Kidney capillary endothelial cell (primary cell): ENCODE measurements around the gene NOXO1.

Source experiments
- DNase-seq: peaks from one replicate; pipeline ENCODE4 v3.0.0-alpha.2; 2018; ENCODE audit warnings: low spot score

The NOXO1 gene, protein sequence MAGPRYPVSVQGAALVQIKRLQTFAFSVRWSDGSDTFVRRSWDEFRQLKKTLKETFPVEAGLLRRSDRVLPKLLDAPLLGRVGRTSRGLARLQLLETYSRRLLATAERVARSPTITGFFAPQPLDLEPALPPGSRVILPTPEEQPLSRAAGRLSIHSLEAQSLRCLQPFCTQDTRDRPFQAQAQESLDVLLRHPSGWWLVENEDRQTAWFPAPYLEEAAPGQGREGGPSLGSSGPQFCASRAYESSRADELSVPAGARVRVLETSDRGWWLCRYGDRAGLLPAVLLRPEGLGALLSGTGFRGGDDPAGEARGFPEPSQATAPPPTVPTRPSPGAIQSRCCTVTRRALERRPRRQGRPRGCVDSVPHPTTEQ

GRCh38 chr16:1981398-1981836 is at the start of gene NOXO1:
TSS of gene NOXO1 (minus strand) at chr16:1981469. CDS start at chr16:1981179, 290 bp downstream.
- DNase-seq = no peak

DNA sequence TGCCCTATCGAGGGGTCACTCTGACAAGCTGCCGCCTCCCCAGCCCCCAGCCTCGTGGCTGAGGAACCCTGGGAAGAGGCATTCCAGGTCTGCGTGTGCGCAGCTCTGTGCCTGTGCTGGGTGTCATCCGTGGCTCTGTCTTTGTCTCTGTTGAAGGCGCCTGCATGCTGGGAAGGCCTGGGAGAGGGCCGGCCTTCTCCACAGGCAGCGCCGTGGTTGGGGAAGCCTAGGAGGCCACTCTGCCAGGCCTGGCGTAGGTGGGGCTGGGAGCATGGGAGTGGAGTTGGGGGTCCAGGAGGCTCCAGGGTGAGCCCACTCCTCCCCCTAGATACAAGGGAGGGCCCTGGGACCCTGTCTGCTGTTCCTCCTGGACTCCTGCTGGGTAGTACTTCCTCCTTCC is 48.8 kb upstream of the NOXO1 start:
- no peak for DNase-seq

DNA sequence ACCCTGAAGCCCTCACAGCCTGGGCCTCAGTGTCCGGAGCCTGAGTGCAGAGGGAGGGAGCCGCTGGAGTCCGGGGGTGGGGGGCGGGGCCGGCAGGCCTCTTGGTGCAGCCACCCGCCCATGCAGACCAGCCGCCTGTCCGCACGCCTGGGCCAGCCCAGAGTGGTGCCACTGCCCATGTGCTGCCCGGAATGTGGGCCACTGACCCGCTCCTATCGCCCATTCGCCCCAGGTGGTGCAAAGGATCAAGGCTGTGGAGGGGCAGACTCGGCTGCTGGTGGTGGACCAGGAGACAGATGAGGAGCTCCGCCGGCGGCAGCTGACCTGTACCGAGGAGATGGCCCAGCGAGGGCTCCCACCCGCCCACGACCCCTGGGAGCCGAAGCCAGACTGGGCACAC is 48.1 kb upstream of the NOXO1 start:
- DNase-seq = no peak

- DNase-seq = no peak
These were observed 47.5 kb upstream of the NOXO1 start for GRCh38 chr16:2028620-2029220.

- DNase-seq = no peak
These were observed 46.9 kb upstream of the NOXO1 start for GRCh38 chr16:2028146-2028545.

- DNase-seq = no peak
These were observed 46.0 kb upstream of the NOXO1 start for GRCh38 chr16:2027024-2028010.

DNA sequence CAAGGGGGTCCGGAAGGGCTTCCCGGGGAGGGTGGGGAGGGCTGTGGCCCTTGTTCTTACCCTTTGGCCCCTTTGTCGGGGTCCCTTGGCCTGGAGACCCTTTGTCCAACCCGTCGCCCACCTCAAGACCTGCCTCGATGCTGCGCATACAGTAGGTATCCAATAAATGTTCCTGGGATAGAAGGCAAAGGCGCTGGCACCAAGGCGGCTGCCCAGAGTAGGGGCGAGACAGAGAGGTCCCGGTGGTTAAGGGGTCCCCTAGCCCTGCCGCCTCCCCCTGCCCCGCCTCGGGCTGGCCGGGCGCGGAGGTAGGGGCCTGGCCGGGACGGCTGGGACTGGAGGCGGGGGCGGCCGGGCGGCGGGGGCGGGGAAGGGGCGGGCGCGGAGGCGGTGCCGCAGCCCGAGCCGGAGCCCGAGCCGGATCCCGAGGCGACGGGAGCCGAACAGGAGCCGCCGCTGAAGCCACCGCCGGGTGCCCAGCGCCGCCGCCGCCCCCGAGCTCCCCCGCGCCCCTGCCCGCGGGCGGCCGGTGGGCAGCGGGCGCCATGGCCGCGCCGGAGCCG is 45.3 kb upstream of the NOXO1 start, which contains the start of gene NHERF2:
TSS of gene NHERF2 (plus strand) at position 442 of the 563 bp plus-strand sequence. CDS start at position 546, 104 bp downstream.
- no peak for DNase-seq

- no peak for DNase-seq
These were observed 44.7 kb upstream of the NOXO1 start for GRCh38 chr16:2025878-2026460.

GRCh38 chr16:2025251-2025650 is 44.0 kb upstream of the NOXO1 start:
- DNase-seq = no peak

GRCh38 chr16:2024032-2024420 is 42.8 kb upstream of the NOXO1 start:
- no peak for DNase-seq

- DNase-seq = peak; percentile 88
These were observed 42.1 kb upstream of the NOXO1 start for GRCh38 chr16:2023092-2024031.

- DNase-seq = no peak
These were observed 41.4 kb upstream of the NOXO1 start for GRCh38 chr16:2022723-2023091.

DNA sequence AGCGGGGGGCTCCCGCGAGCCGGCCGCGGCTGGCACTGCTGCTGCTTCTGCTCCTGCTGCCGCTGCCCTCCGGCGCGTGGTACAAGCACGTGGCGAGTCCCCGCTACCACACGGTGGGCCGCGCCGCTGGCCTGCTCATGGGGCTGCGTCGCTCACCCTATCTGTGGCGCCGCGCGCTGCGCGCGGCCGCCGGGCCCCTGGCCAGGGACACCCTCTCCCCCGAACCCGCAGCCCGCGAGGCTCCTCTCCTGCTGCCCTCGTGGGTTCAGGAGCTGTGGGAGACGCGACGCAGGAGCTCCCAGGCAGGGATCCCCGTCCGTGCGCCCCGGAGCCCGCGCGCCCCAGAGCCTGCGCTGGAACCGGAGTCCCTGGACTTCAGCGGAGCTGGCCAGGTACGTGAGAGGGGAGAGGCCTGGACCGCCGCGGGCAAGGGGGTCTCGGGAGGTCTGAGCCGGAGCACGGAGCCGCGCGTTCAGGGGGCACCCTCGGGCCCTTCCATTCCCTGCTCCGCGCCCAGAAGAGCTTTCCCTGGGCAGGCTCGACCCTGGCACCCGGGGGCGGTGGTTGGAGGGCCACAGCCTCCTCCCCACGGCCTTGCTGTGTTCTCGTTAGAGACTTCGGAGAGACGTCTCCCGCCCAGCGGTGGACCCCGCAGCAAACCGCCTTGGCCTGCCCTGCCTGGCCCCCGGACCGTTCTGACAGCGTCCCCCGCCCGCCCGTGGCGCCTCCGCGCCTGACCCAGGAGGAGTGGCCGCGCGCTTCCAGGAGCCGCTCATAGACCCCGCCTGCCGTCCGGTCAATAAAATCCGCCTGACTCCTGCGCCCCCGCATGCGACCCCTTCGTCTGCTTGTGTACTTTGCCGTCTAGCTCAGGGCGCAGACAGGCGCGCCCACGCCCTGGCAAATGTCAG is 38.9 kb upstream of the NOXO1 start:
- DNase-seq = no peak

DNA sequence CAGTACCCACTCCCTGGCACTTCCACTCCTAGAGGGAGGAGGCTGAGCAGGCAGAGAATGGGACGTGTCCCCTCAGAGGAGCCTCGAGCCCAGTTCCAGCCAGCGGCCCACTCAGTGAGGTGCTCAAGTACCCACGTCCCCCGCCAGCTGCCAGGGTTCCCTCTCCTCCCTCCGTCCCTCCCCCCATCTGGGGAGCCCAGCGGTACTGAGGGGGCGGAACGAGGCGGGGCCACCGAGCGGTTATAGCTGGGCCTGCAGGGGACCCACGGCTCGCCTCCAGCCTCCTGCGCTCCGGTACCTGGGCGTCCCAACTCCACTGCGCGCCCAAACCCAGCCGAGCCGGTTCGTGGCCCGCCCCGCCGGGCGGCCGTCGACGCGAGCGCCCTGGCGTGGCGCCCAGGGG is 38.2 kb upstream of the NOXO1 start, which contains the start of gene NPW:
TSS of gene NPW (plus strand) at position 268 of the 403 bp plus-strand sequence.
- DNase-seq = no peak

DNA sequence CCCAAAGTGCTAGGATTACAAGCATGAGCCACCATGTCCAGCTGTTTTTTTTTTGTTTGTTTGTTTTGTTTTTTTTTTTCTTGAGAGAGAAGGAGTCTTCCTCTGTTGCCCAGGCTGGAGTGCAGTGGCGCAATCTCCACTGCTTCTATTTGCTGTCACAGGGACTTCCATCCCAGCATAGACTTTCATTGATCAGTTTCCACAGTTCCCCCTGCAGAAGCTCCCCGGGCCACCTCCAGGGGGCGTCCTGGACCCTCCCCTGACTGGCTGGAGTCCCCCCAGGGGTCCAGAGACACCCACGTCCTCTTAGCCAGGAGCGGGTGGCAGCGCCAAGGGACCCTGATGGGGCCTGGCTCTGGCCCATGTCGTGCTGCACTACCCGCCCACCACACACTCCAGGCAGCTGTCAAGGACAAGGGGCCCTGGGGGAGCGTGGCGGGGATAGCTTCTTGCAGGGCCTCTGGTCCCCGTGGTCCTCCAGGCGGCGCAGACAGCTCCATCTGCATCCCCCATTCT is 35.2 kb upstream of the NOXO1 start:
- DNase-seq = no peak

GRCh38 chr16:2015947-2016208 is 34.6 kb upstream of the NOXO1 start:
- DNase-seq = no peak

GRCh38 chr16:2015117-2015946 is 34.1 kb upstream of the NOXO1 start:
- DNase-seq = no peak

DNA sequence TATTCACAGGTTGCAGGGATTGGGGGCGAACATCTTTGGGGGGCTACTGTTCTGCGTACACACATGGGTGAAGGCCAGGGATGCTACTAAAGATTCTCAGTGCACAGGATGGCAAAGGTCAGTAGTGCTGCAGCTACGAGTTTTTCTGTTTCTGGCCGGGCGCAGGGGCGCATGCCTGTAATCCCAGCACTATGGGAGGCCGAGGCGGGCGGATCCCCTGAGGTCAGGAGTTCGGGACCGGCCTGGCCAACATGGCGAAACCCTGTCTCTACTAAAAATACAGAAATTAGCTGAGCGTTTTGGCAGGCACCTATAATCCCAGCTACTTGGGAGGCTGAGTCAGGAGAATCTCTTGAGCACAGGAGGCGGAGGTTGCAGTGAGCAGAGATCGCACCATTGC is 32.3 kb upstream of the NOXO1 start:
- DNase-seq = no peak
